ENCODE results near the gene KANTR. TPM values are rescaled to one million over a fixed set of nuclear protein-coding genes. Genes with fewer than 3 reads are reported as not detected.

The KANTR gene
- polyA plus RNA-seq, 1 donor from 2014 or later = 37.5 TPM

DNA sequence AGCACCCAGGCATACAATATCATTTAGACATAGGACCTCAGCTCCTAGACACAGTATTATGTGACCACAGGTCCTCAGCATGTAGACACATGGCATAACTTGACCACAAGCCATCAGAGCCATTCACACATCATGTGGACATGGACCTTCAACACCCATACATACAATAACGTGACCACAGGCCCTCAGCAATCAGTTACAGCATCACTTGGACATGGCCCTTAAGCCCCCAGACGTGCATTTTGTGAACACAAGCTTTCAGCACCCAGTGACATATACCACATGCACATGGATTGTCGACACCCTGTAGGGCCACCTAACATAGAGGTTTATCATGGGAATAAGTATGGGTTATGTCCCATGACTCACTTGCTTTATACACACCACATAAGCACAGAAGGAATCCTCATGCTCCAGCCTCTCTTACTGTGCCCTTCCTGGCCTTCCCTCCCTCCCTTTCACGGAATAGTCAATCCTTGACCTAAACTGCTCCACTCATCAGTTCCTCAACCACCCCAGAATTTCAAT lies 9.8 kb upstream of the KANTR start:
- H3K27me3 ChIP-seq (ENCODE audit: insufficient read depth, low read depth, low read length) = no peaks in the 10 kb centered on the region
- H3K36me3 ChIP-seq (ENCODE audit: insufficient read depth, low read length) = no peaks in the 10 kb centered on the region
- no peaks in the 10 kb centered on the region for H4K20me1 ChIP-seq (ENCODE audit: insufficient read depth)
- peak overlapping the region; percentile 48 for H3K4me2 ChIP-seq (ENCODE audit: low read length)
- no peak overlapping the region for H2AFZ ChIP-seq (ENCODE audit: low read depth, low read length)
- TF ChIP-seq, protein P1, sequence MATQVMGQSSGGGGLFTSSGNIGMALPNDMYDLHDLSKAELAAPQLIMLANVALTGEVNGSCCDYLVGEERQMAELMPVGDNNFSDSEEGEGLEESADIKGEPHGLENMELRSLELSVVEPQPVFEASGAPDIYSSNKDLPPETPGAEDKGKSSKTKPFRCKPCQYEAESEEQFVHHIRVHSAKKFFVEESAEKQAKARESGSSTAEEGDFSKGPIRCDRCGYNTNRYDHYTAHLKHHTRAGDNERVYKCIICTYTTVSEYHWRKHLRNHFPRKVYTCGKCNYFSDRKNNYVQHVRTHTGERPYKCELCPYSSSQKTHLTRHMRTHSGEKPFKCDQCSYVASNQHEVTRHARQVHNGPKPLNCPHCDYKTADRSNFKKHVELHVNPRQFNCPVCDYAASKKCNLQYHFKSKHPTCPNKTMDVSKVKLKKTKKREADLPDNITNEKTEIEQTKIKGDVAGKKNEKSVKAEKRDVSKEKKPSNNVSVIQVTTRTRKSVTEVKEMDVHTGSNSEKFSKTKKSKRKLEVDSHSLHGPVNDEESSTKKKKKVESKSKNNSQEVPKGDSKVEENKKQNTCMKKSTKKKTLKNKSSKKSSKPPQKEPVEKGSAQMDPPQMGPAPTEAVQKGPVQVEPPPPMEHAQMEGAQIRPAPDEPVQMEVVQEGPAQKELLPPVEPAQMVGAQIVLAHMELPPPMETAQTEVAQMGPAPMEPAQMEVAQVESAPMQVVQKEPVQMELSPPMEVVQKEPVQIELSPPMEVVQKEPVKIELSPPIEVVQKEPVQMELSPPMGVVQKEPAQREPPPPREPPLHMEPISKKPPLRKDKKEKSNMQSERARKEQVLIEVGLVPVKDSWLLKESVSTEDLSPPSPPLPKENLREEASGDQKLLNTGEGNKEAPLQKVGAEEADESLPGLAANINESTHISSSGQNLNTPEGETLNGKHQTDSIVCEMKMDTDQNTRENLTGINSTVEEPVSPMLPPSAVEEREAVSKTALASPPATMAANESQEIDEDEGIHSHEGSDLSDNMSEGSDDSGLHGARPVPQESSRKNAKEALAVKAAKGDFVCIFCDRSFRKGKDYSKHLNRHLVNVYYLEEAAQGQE (IDR thresholded peaks at IDR 0.05; ENCODE audit: borderline replicate concordance) = no peak
- TF ChIP-seq EP300 (conservative IDR thresholded peaks at IDR 0.05; ENCODE audit: poor library complexity, severe bottlenecking) = no peak
- no peak for TF ChIP-seq POLR2AphosphoS5 (IDR thresholded peaks at IDR 0.05)
- no peak for TF ChIP-seq EZH2 (IDR thresholded peaks at IDR 0.05; ENCODE audit: borderline replicate concordance, insufficient read depth, low read length, poor library complexity, severe bottlenecking)
- no peak for TF ChIP-seq TAF1 (IDR thresholded peaks at IDR 0.05; ENCODE audit: low read depth)
- no peak for TF ChIP-seq MXI1 (conservative IDR thresholded peaks at IDR 0.05; ENCODE audit: poor library complexity, severe bottlenecking)
- TF ChIP-seq SMC3 (conservative IDR thresholded peaks at IDR 0.05; ENCODE audit: poor library complexity) = no peak
- no peak for TF ChIP-seq RAD21 (conservative IDR thresholded peaks at IDR 0.05)
- TF ChIP-seq, protein P2, sequence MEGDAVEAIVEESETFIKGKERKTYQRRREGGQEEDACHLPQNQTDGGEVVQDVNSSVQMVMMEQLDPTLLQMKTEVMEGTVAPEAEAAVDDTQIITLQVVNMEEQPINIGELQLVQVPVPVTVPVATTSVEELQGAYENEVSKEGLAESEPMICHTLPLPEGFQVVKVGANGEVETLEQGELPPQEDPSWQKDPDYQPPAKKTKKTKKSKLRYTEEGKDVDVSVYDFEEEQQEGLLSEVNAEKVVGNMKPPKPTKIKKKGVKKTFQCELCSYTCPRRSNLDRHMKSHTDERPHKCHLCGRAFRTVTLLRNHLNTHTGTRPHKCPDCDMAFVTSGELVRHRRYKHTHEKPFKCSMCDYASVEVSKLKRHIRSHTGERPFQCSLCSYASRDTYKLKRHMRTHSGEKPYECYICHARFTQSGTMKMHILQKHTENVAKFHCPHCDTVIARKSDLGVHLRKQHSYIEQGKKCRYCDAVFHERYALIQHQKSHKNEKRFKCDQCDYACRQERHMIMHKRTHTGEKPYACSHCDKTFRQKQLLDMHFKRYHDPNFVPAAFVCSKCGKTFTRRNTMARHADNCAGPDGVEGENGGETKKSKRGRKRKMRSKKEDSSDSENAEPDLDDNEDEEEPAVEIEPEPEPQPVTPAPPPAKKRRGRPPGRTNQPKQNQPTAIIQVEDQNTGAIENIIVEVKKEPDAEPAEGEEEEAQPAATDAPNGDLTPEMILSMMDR (IDR thresholded peaks at IDR 0.05; ENCODE audit: poor library complexity, severe bottlenecking) = no peak
- H3K9me3 ChIP-seq (ENCODE audit: low read length) = no peaks in the 10 kb centered on the region
- H3K79me2 ChIP-seq (replicated peaks; ENCODE audit: insufficient read depth, low read length) = no peaks in the 10 kb centered on the region
- H3K27ac ChIP-seq (ENCODE audit: low read length) = no peak overlapping the region
- no peaks in the 10 kb centered on the region for H3K9me2 ChIP-seq (ENCODE audit: insufficient read depth, low read length)
- H3K4me3 ChIP-seq (ENCODE audit: low read length) = peak overlapping the region; percentile 82
- peak overlapping the region; percentile 85 for H3K9ac ChIP-seq (ENCODE audit: low read length)
- H3F3A ChIP-seq (ENCODE audit: insufficient read depth, low read length, poor library complexity, severe bottlenecking) = no peaks in the 10 kb centered on the region

DNA sequence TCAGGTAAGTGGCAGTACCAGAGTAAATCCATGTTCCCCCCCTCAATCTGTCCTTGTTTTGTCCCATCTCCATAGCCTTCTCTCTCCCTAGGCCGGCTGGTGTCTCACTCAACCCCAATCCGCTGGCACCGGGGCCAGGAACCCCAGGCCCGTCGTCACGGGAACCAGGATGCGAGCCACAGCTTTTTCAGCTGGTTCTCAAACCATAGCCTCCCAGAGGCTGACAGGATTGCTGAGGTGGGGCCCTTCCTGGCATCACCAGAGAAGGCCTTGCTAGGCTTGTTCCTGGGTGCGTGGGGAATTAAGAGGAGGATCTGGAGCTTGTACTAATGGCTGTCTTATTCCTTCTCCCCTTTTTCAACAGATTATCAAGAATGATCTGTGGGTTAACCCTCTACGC lies 9.1 kb upstream of the KANTR start:
- no peaks in the 10 kb centered on the region for H3K36me3 ChIP-seq (ENCODE audit: insufficient read depth, low read length)
- no peaks in the 10 kb centered on the region for H3K27me3 ChIP-seq (ENCODE audit: insufficient read depth, low read depth, low read length)
- no peak overlapping the region for H2AFZ ChIP-seq (ENCODE audit: low read depth, low read length)
- no peak overlapping the region for H3K27ac ChIP-seq (ENCODE audit: low read length)
- H3K9ac ChIP-seq (ENCODE audit: low read length) = no peak overlapping the region
- no peaks in the 10 kb centered on the region for H3K9me2 ChIP-seq (ENCODE audit: insufficient read depth, low read length)
- H3F3A ChIP-seq (ENCODE audit: insufficient read depth, low read length, poor library complexity, severe bottlenecking) = no peaks in the 10 kb centered on the region
- H3K79me2 ChIP-seq (replicated peaks; ENCODE audit: insufficient read depth, low read length) = no peaks in the 10 kb centered on the region
- TF ChIP-seq EP300 (conservative IDR thresholded peaks at IDR 0.05; ENCODE audit: poor library complexity, severe bottlenecking) = no peak
- TF ChIP-seq POLR2AphosphoS5 (IDR thresholded peaks at IDR 0.05) = no peak
- no peak for TF ChIP-seq TAF1 (IDR thresholded peaks at IDR 0.05; ENCODE audit: low read depth)
- TF ChIP-seq RAD21 (conservative IDR thresholded peaks at IDR 0.05) = no peak
- TF ChIP-seq MXI1 (conservative IDR thresholded peaks at IDR 0.05; ENCODE audit: poor library complexity, severe bottlenecking) = no peak
- TF ChIP-seq, protein P2 (IDR thresholded peaks at IDR 0.05; ENCODE audit: poor library complexity, severe bottlenecking) = no peak
- no peak for TF ChIP-seq SMC3 (conservative IDR thresholded peaks at IDR 0.05; ENCODE audit: poor library complexity)
- TF ChIP-seq, protein P1 (IDR thresholded peaks at IDR 0.05; ENCODE audit: borderline replicate concordance) = no peak
- TF ChIP-seq EZH2 (IDR thresholded peaks at IDR 0.05; ENCODE audit: borderline replicate concordance, insufficient read depth, low read length, poor library complexity, severe bottlenecking) = no peak
- H3K9me3 ChIP-seq (ENCODE audit: low read length) = no peaks in the 10 kb centered on the region
- no peak overlapping the region for H3K4me3 ChIP-seq (ENCODE audit: low read length)
- no peak overlapping the region for H3K4me2 ChIP-seq (ENCODE audit: low read length)
- no peaks in the 10 kb centered on the region for H4K20me1 ChIP-seq (ENCODE audit: insufficient read depth)
